NOMO-1 (cell line): ENCODE results near the gene RTL1.

ENCODE experiments used
- DNase-seq, 2 experiments: peaks; one replicate each; lab custom pipeline; 2025; ENCODE audit not compliant: unreplicated experiment in 2 of 2; lab: John Stamatoyannopoulos, UW

Gene RTL1

GRCh38 chr14:100836941-100837804 is 66.3 kb downstream of the RTL1 start:
- DNase-seq: no peak

- no peak for DNase-seq
Measured at GRCh38 chr14:100836311-100836805, 67.2 kb downstream of the RTL1 start.

- no peak for DNase-seq
Measured at GRCh38 chr14:100835548-100836310, 67.8 kb downstream of the RTL1 start.

GRCh38 chr14:100834794-100835547 is 68.6 kb downstream of the RTL1 start:
- no peak for DNase-seq

- DNase-seq: no peak
Measured at GRCh38 chr14:100834082-100834793, 69.3 kb downstream of the RTL1 start.

- DNase-seq: no peak
Measured at GRCh38 chr14:100832311-100832960, 71.1 kb downstream of the RTL1 start.

GRCh38 chr14:100830681-100831080 is 72.8 kb downstream of the RTL1 start:
- no peak for DNase-seq
